HepG2 (cell line): ENCODE results near the gene GNL3. TPM values are rescaled to one million over a fixed set of nuclear protein-coding genes. Genes with fewer than 3 reads are reported as not detected.

Experiments
- ARNT ChIP-seq: fragments of 450-650 bp; IDR thresholded peaks from 2 replicates; pipeline ENCODE4 v1.6.1; 2017
- ATF7-NPFF ChIP-seq: sonication (generic); formaldehyde crosslinking; IDR thresholded peaks from 2 replicates; pipeline ENCODE4 v1.8.1; 2023; ENCODE audit warnings: mild to moderate bottlenecking, low read depth, missing genetic modification reagents, moderate library complexity
- CAMTA2 ChIP-seq: sonication (generic); formaldehyde crosslinking; IDR thresholded peaks from 2 replicates; pipeline ENCODE4 v1.4.0; 2020; ENCODE audit warnings: mild to moderate bottlenecking, missing genetic modification reagents, borderline replicate concordance
- CHD2 ChIP-seq: IDR thresholded peaks from 2 replicates; pipeline ENCODE4 v1.6.1; 2011; ENCODE audit warnings: low read depth, low read length, improper control_type of control experiment
- DBP ChIP-seq: sonication (generic); formaldehyde crosslinking; IDR thresholded peaks from 2 replicates; pipeline ENCODE4 v1.4.0; 2020; ENCODE audit warnings: missing genetic modification reagents; ENCODE audit errors: not compliant biosample characterization
- HNRNPL ChIP-seq: fragments of 200-400 bp; formaldehyde crosslinking; IDR thresholded peaks from 2 replicates; pipeline ENCODE4 v1.6.1; 2017; ENCODE audit warnings: mild to moderate bottlenecking, low read depth, low read length
- KDM2A ChIP-seq: sonication (generic); formaldehyde crosslinking; IDR thresholded peaks from 2 replicates; pipeline ENCODE4 v1.4.0; 2020; ENCODE audit warnings: low read depth, missing genetic modification reagents, borderline replicate concordance
- KLF15 ChIP-seq: sonication (generic); formaldehyde crosslinking; IDR thresholded peaks from 2 replicates; pipeline ENCODE4 v1.8.1; 2023; ENCODE audit warnings: borderline replicate concordance, mild to moderate bottlenecking, inconsistent platforms, missing genetic modification reagents, mixed read lengths
- KLF9 ChIP-seq: IDR thresholded peaks from 2 replicates; pipeline ENCODE4 v1.6.1; 2016; ENCODE audit warnings: low read depth
- MEF2D ChIP-seq: sonication (generic); formaldehyde crosslinking; IDR thresholded peaks from 2 replicates; pipeline ENCODE4 v1.5.1; 2020; ENCODE audit warnings: mild to moderate bottlenecking, missing genetic modification reagents
- MYNN ChIP-seq: sonication (generic); formaldehyde crosslinking; IDR thresholded peaks from 2 replicates; pipeline ENCODE4 v1.4.0; 2020; ENCODE audit warnings: mild to moderate bottlenecking, low read depth, missing genetic modification reagents
- PAWR ChIP-seq: sonication (generic); formaldehyde crosslinking; IDR thresholded peaks from 2 replicates; pipeline ENCODE4 v1.4.0; 2020; ENCODE audit warnings: missing genetic modification reagents, mild to moderate bottlenecking, borderline replicate concordance
- PRPF4 ChIP-seq: fragments of 200-400 bp; formaldehyde crosslinking; IDR thresholded peaks from 2 replicates; pipeline ENCODE4 v1.6.1; 2016; ENCODE audit warnings: low read length, low read depth; ENCODE audit not compliant: poor library complexity, severe bottlenecking
- RARA ChIP-seq: IDR thresholded peaks from 2 replicates; pipeline ENCODE4 v1.6.1; 2016; ENCODE audit warnings: missing genetic modification reagents, missing compliant biosample characterization
- RXRB ChIP-seq: IDR thresholded peaks from 2 replicates; pipeline ENCODE4 v1.6.1; 2016; ENCODE audit warnings: borderline replicate concordance, missing genetic modification reagents, missing compliant biosample characterization
- SP5 ChIP-seq: IDR thresholded peaks from 2 replicates; pipeline ENCODE4 v1.6.1; 2016; ENCODE audit warnings: low read depth, borderline replicate concordance
- SRY ChIP-seq: sonication (generic); formaldehyde crosslinking; IDR thresholded peaks from 2 replicates; pipeline ENCODE4 v1.8.0; 2022; ENCODE audit warnings: mild to moderate bottlenecking, missing genetic modification reagents
- UBTF ChIP-seq: sonication (generic); formaldehyde crosslinking; IDR thresholded peaks from 2 replicates; pipeline ENCODE4 v1.4.0; 2020; ENCODE audit warnings: mild to moderate bottlenecking, missing genetic modification reagents
- ZBTB1 ChIP-seq: sonication (generic); formaldehyde crosslinking; IDR thresholded peaks from 2 replicates; pipeline ENCODE4 v1.4.0; 2020; ENCODE audit warnings: missing genetic modification reagents, borderline replicate concordance
- ZBTB21 ChIP-seq: sonication (generic); formaldehyde crosslinking; IDR thresholded peaks from 2 replicates; pipeline ENCODE4 v1.4.0; 2020; ENCODE audit warnings: missing genetic modification reagents
- ZBTB8A ChIP-seq: sonication (generic); formaldehyde crosslinking; IDR thresholded peaks from 2 replicates; pipeline ENCODE4 v1.4.0; 2020; ENCODE audit warnings: mild to moderate bottlenecking, low read depth, missing genetic modification reagents, borderline replicate concordance
- ZFP36L1 ChIP-seq: sonication (generic); formaldehyde crosslinking; IDR thresholded peaks from 2 replicates; pipeline ENCODE4 v1.8.0; 2022; ENCODE audit warnings: mild to moderate bottlenecking, missing genetic modification reagents, moderate library complexity
- ZFP36L2 ChIP-seq: sonication (generic); formaldehyde crosslinking; IDR thresholded peaks from 2 replicates; pipeline ENCODE4 v1.4.0; 2020; ENCODE audit warnings: missing genetic modification reagents
- ZNF343 ChIP-seq: sonication (generic); formaldehyde crosslinking; IDR thresholded peaks from 2 replicates; pipeline ENCODE4 v1.4.0; 2020; ENCODE audit warnings: mild to moderate bottlenecking, missing genetic modification reagents
- ZNF468 ChIP-seq: sonication (generic); formaldehyde crosslinking; IDR thresholded peaks from 2 replicates; pipeline ENCODE4 v1.8.0; 2022; ENCODE audit warnings: mild to moderate bottlenecking, moderate library complexity, missing genetic modification reagents
- ZNF746 ChIP-seq: sonication (generic); formaldehyde crosslinking; IDR thresholded peaks from 2 replicates; pipeline ENCODE4 v1.8.0; 2022; ENCODE audit warnings: mild to moderate bottlenecking, missing genetic modification reagents
- ZSCAN29 ChIP-seq: sonication (generic); formaldehyde crosslinking; conservative IDR thresholded peaks from 2 replicates; pipeline ENCODE4 v1.4.0; 2020; ENCODE audit warnings: mild to moderate bottlenecking, missing genetic modification reagents
- polyA plus RNA-seq, 8 experiments: library from polyadenylated mRNA; depleted of rRNA in 3 of 8; stranded (reverse) in 7 of 8; unstranded in 1 of 8; fragments of >200 nt; fragmentation: Illumina TruSeq in 4 of 8; extraction: Trizol in 4 of 8; gene quantifications; 2 replicates each; pipeline versions ENCODE4 v1.2.1 to v1.2.3, GENCODE V29; 2011 to 2016; ENCODE audit warnings: low read depth in 4 of 8, missing spikeins in 1 of 8, mixed read lengths in 1 of 8; ENCODE audit not compliant: insufficient read depth in 1 of 8
- total RNA-seq, 5 experiments: library from RNA; depleted of rRNA; stranded (reverse); fragments of >200 nt; fragmentation: Illumina TruSeq; extraction: Trizol; gene quantifications; 2 replicates each; pipeline ENCODE4 v1.2.3, GENCODE V29; 2016; ENCODE audit warnings: low read depth in 1 of 5
- TF ChIP-seq, protein P1 (sequence below): sonication (generic); formaldehyde crosslinking; IDR thresholded peaks from 2 replicates; pipeline ENCODE4 v1.5.0; 2020; ENCODE audit warnings: missing genetic modification reagents

The GNL3 gene
- total and polyA plus RNA-seq, 2 of the 13 experiments (the other 11 are each of a cell fraction or from before 2014, with no cell fraction given), result 129 to 257 TPM

GRCh38 chr3:52704611-52705437 lies 19.0 kb downstream of the GNL3 start (continued):
- TF ChIP-seq SRY (CRISPR knock-in tag) (no peak), ZNF468 (CRISPR knock-in tag) (no peak), ARNT (no peak), RXRB (CRISPR knock-in tag) (peak; percentile 90), ZBTB21 (CRISPR knock-in tag) (peak; percentile 56; the same call in 1 of the 2 replicates), PRPF4 (no peak), ZNF746 (CRISPR knock-in tag) (peak; percentile 53), ZFP36L2 (CRISPR knock-in tag) (no peak), CAMTA2 (CRISPR knock-in tag) (no peak), ZFP36L1 (CRISPR knock-in tag) (0 out of 2 replicates have a peak, but pooled peaks have one; percentile 70), DBP (CRISPR knock-in tag) (no peak), KDM2A (peak; percentile 55), PAWR (no peak), ZBTB1 (CRISPR knock-in tag) (no peak), RARA (peak; percentile 98), HNRNPL (no peak), KLF15 (CRISPR knock-in tag) (no peak), ZSCAN29 (CRISPR knock-in tag) (peak; percentile 78; the same call in 1 of the 2 replicates), UBTF (CRISPR knock-in tag) (peak; percentile 56; the same call in 1 of the 2 replicates), ZBTB8A (no peak), MYNN (no peak), CHD2 (no peak; the same call in 1 of the 2 replicates), ZNF343 (CRISPR knock-in tag) (no peak; the same call in 1 of the 2 replicates), ATF7-NPFF (no peak), MEF2D (no peak; the same call in 1 of the 2 replicates), KLF9 (0 out of 2 replicates have a peak, but pooled peaks have one; percentile 33), SP5 (CRISPR knock-in tag) (peak; percentile 75)
- TF ChIP-seq, protein P1, sequence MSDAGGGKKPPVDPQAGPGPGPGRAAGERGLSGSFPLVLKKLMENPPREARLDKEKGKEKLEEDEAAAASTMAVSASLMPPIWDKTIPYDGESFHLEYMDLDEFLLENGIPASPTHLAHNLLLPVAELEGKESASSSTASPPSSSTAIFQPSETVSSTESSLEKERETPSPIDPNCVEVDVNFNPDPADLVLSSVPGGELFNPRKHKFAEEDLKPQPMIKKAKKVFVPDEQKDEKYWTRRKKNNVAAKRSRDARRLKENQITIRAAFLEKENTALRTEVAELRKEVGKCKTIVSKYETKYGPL (CRISPR knock-in tag), result 0 out of 2 replicates have a peak, but pooled peaks have one; percentile 53
